ENCODE results near the gene ASCC3. TPM values are rescaled to one million over a fixed set of nuclear protein-coding genes. Genes with fewer than 3 reads are reported as not detected.

Gene ASCC3
- total RNA-seq, 2 experiments from 2014 or later, result 55.9 to 58.4 TPM

- Mint-ChIP-seq H3K36me3 (ENCODE audit: low read depth) (peaks cover 41% of the 10 kb centered on the region), H3K27me3 (ENCODE audit: low read depth) (no peaks in the 10 kb centered on the region), H3K4me1 (ENCODE audit: low read depth) (no peaks in the 10 kb centered on the region), H3K4me3 (no peak overlapping the region), H3K27ac (no peak overlapping the region), H3K9me3 (no peaks in the 10 kb centered on the region)
- intact Hi-C loops (cut with micrococcal nuclease), result no loop called here
- no peak for DNase-seq
- CTCF ChIA-PET, result no interaction called here
Measured at GRCh38 chr6:100512203-100512862, 368.8 kb downstream of the ASCC3 start.

- Mint-ChIP-seq H3K4me1 (ENCODE audit: low read depth) (no peaks in the 10 kb centered on the region), H3K27me3 (ENCODE audit: low read depth) (no peaks in the 10 kb centered on the region), H3K9me3 (no peaks in the 10 kb centered on the region), H3K27ac (no peak overlapping the region), H3K36me3 (ENCODE audit: low read depth) (peaks cover 31% of the 10 kb centered on the region), H3K4me3 (no peak overlapping the region)
- CTCF ChIA-PET, result interaction anchor here (1.2 kb wide), 1 partner anchor 35 kb away, joined by 3 read pairs; no protein-coding TSS in a partner anchor
- intact Hi-C loops (cut with micrococcal nuclease), result no loop called here
- DNase-seq, result no peak
Measured at GRCh38 chr6:100509101-100509500, 372.0 kb downstream of the ASCC3 start.

- intact Hi-C loops (cut with micrococcal nuclease), result no loop called here
- no peaks in the 10 kb centered on the region for H3K4me1 Mint-ChIP-seq (ENCODE audit: low read depth)
- DNase-seq, result no peak
- no peak overlapping the region for H3K27ac Mint-ChIP-seq
- no peaks in the 10 kb centered on the region for H3K27me3 Mint-ChIP-seq (ENCODE audit: low read depth)
- H3K36me3 Mint-ChIP-seq (ENCODE audit: low read depth), result peaks cover 19% of the 10 kb centered on the region
- CTCF ChIA-PET, result no interaction called here
- H3K9me3 Mint-ChIP-seq, result no peaks in the 10 kb centered on the region
- no peak overlapping the region for H3K4me3 Mint-ChIP-seq
Measured at GRCh38 chr6:100506651-100507050, 374.5 kb downstream of the ASCC3 start.

GRCh38 chr6:100504786-100505737, 376.1 kb downstream of the ASCC3 start:
- Mint-ChIP-seq H3K27me3 (ENCODE audit: low read depth) (peaks cover 1% of the 10 kb centered on the region), H3K27ac (no peak overlapping the region), H3K4me3 (no peak overlapping the region), H3K9me3 (peaks cover 1% of the 10 kb centered on the region), H3K4me1 (ENCODE audit: low read depth) (no peaks in the 10 kb centered on the region), H3K36me3 (ENCODE audit: low read depth) (peaks cover 8% of the 10 kb centered on the region)
- CTCF ChIA-PET, result no interaction called here
- intact Hi-C loops (cut with micrococcal nuclease), result no loop called here
- no peak for DNase-seq

GRCh38 chr6:100503043-100503705, 378.0 kb downstream of the ASCC3 start:
- Mint-ChIP-seq H3K27me3 (ENCODE audit: low read depth) (peaks cover 9% of the 10 kb centered on the region), H3K4me3 (no peak overlapping the region), H3K36me3 (ENCODE audit: low read depth) (peaks cover 2% of the 10 kb centered on the region), H3K27ac (no peak overlapping the region), H3K4me1 (ENCODE audit: low read depth) (no peaks in the 10 kb centered on the region), H3K9me3 (peaks cover 5% of the 10 kb centered on the region)
- intact Hi-C loops (cut with micrococcal nuclease), result no loop called here
- CTCF ChIA-PET, result no interaction called here
- no peak for DNase-seq

GRCh38 chr6:100493206-100493888, 387.8 kb downstream of the ASCC3 start:
- Mint-ChIP-seq H3K4me3 (no peak overlapping the region), H3K4me1 (ENCODE audit: low read depth) (no peaks in the 10 kb centered on the region), H3K36me3 (ENCODE audit: low read depth) (peaks cover 3% of the 10 kb centered on the region), H3K9me3 (peaks cover 3% of the 10 kb centered on the region), H3K27me3 (ENCODE audit: low read depth) (peaks cover 47% of the 10 kb centered on the region), H3K27ac (no peak overlapping the region)
- CTCF ChIA-PET, result no interaction called here
- intact Hi-C loops (cut with micrococcal nuclease), result no loop called here
- DNase-seq, result no peak

- H3K4me3 Mint-ChIP-seq, result no peak overlapping the region
- intact Hi-C loops (cut with micrococcal nuclease), result no loop called here
- no peaks in the 10 kb centered on the region for H3K9me3 Mint-ChIP-seq
- H3K36me3 Mint-ChIP-seq (ENCODE audit: low read depth), result no peaks in the 10 kb centered on the region
- CTCF ChIA-PET, result no interaction called here
- no peak overlapping the region for H3K27ac Mint-ChIP-seq
- no peak for DNase-seq
- no peaks in the 10 kb centered on the region for H3K4me1 Mint-ChIP-seq (ENCODE audit: low read depth)
- H3K27me3 Mint-ChIP-seq (ENCODE audit: low read depth), result peaks cover 50% of the 10 kb centered on the region
Measured at GRCh38 chr6:100491952-100492670, 389.0 kb downstream of the ASCC3 start.

GRCh38 chr6:100490065-100490464, 391.1 kb downstream of the ASCC3 start:
- H3K4me3 Mint-ChIP-seq, result no peak overlapping the region
- peaks cover 48% of the 10 kb centered on the region for H3K27me3 Mint-ChIP-seq (ENCODE audit: low read depth)
- H3K36me3 Mint-ChIP-seq (ENCODE audit: low read depth), result no peaks in the 10 kb centered on the region
- CTCF ChIA-PET, result no interaction called here
- intact Hi-C loops (cut with micrococcal nuclease), result no loop called here
- DNase-seq, result no peak
- H3K9me3 Mint-ChIP-seq, result no peaks in the 10 kb centered on the region
- H3K27ac Mint-ChIP-seq, result no peak overlapping the region
- H3K4me1 Mint-ChIP-seq (ENCODE audit: low read depth), result no peaks in the 10 kb centered on the region

- intact Hi-C loops (cut with micrococcal nuclease), result no loop called here
- Mint-ChIP-seq H3K36me3 (ENCODE audit: low read depth) (no peaks in the 10 kb centered on the region), H3K4me3 (no peak overlapping the region), H3K27ac (no peak overlapping the region), H3K9me3 (no peaks in the 10 kb centered on the region), H3K27me3 (ENCODE audit: low read depth) (peaks cover 41% of the 10 kb centered on the region), H3K4me1 (ENCODE audit: low read depth) (no peaks in the 10 kb centered on the region)
- CTCF ChIA-PET, result no interaction called here
- DNase-seq, result no peak
Measured at GRCh38 chr6:100488244-100488643, 392.9 kb downstream of the ASCC3 start.

GRCh38 chr6:100487638-100488037, 393.5 kb downstream of the ASCC3 start:
- Mint-ChIP-seq H3K36me3 (ENCODE audit: low read depth) (no peaks in the 10 kb centered on the region), H3K27ac (no peak overlapping the region)

GRCh38 chr6:100485268-100485667, 395.9 kb downstream of the ASCC3 start:
- intact Hi-C loops (cut with micrococcal nuclease), result no loop called here
- Mint-ChIP-seq H3K27ac (no peak overlapping the region), H3K36me3 (ENCODE audit: low read depth) (no peaks in the 10 kb centered on the region), H3K27me3 (ENCODE audit: low read depth) (peaks cover 21% of the 10 kb centered on the region), H3K9me3 (no peaks in the 10 kb centered on the region), H3K4me1 (ENCODE audit: low read depth) (no peaks in the 10 kb centered on the region), H3K4me3 (no peak overlapping the region)
- CTCF ChIA-PET, result no interaction called here
- DNase-seq, result no peak

More at GRCh38 chr6:100487638-100488037, 393.5 kb downstream of the ASCC3 start:
- CTCF ChIA-PET, result no interaction called here
- intact Hi-C loops (cut with micrococcal nuclease), result no loop called here
- no peaks in the 10 kb centered on the region for H3K9me3 Mint-ChIP-seq
- H3K27me3 Mint-ChIP-seq (ENCODE audit: low read depth), result peaks cover 36% of the 10 kb centered on the region
- H3K4me1 Mint-ChIP-seq (ENCODE audit: low read depth), result no peaks in the 10 kb centered on the region
- H3K4me3 Mint-ChIP-seq, result no peak overlapping the region
- no peak for DNase-seq

GRCh38 chr6:100484474-100484873, 396.7 kb downstream of the ASCC3 start:
- DNase-seq, result no peak
- peaks cover 18% of the 10 kb centered on the region for H3K27me3 Mint-ChIP-seq (ENCODE audit: low read depth)
- no peaks in the 10 kb centered on the region for H3K9me3 Mint-ChIP-seq
- no peaks in the 10 kb centered on the region for H3K4me1 Mint-ChIP-seq (ENCODE audit: low read depth)
- intact Hi-C loops (cut with micrococcal nuclease), result no loop called here
- CTCF ChIA-PET, result no interaction called here
- H3K27ac Mint-ChIP-seq, result no peak overlapping the region
- no peak overlapping the region for H3K4me3 Mint-ChIP-seq
- H3K36me3 Mint-ChIP-seq (ENCODE audit: low read depth), result no peaks in the 10 kb centered on the region

All from activated naive CD4-positive, alpha-beta T cell treated with anti-CD3 and anti-CD28 coated beads for 36 hours (primary cell).